ENCODE measurements around the gene LEO1.

The LEO1 gene

GRCh38 chr15:52018244-52018643, 46.7 kb upstream of the LEO1 start:
- ChIA-PET CTCF (interaction anchor here (0.7 to 1.6 kb wide), 2 partner anchors 11 to 209 kb away, joined by 3 to 6 read pairs; no protein-coding TSS in a partner anchor), POLR2A (no interaction called here)
- TF ChIP-seq CTCF (IDR thresholded peaks at IDR 0.05; ENCODE audit: control extremely low read depth, extremely low read depth, low read depth, missing control alignments), result no peak
- DNase-seq (ENCODE audit: extremely low spot score), result no peak

GRCh38 chr15:52016316-52016715, 44.7 kb upstream of the LEO1 start:
- DNase-seq (ENCODE audit: extremely low spot score), result no peak
- ChIA-PET CTCF (no interaction called here), POLR2A (no interaction called here)
- no peak for TF ChIP-seq CTCF (IDR thresholded peaks at IDR 0.05; ENCODE audit: control extremely low read depth, extremely low read depth, low read depth, missing control alignments)

GRCh38 chr15:52014616-52015015, 43.0 kb upstream of the LEO1 start:
- ChIA-PET CTCF (interaction anchor here (1.6 kb wide), 1 partner anchor 64 kb away, joined by 3 read pairs; no protein-coding TSS in a partner anchor), POLR2A (interaction anchor here (0.6 kb wide), 2 partner anchors 8 to 16 kb away, joined by 5 to 7 read pairs; no protein-coding TSS in a partner anchor)
- TF ChIP-seq CTCF (IDR thresholded peaks at IDR 0.05; ENCODE audit: control extremely low read depth, extremely low read depth, low read depth, missing control alignments), result no peak
- DNase-seq (ENCODE audit: extremely low spot score), result no peak

- POLR2A ChIA-PET, result no interaction called here
- no peak for TF ChIP-seq CTCF (IDR thresholded peaks at IDR 0.05; ENCODE audit: control extremely low read depth, extremely low read depth, low read depth, missing control alignments)
- peak; percentile 41 for DNase-seq (ENCODE audit: extremely low spot score)
- CTCF ChIA-PET, result interaction anchor here (1.6 kb wide), 1 partner anchor 66 kb away, joined by 3 read pairs; no protein-coding TSS in a partner anchor
Observed at GRCh38 chr15:52013151-52013791, 41.7 kb upstream of the LEO1 start.

- DNase-seq (ENCODE audit: extremely low spot score), result no peak
- no peak for TF ChIP-seq CTCF (IDR thresholded peaks at IDR 0.05; ENCODE audit: control extremely low read depth, extremely low read depth, low read depth, missing control alignments)
- ChIA-PET POLR2A (no interaction called here), CTCF (interaction anchor here (0.7 to 1.6 kb wide), 3 partner anchors 8 to 31 kb away, joined by 3 to 5 read pairs (median 4); no protein-coding TSS in a partner anchor)
Observed at GRCh38 chr15:52012210-52012609, 40.6 kb upstream of the LEO1 start.

- no peak for TF ChIP-seq CTCF (IDR thresholded peaks at IDR 0.05; ENCODE audit: control extremely low read depth, extremely low read depth, low read depth, missing control alignments)
- DNase-seq (ENCODE audit: extremely low spot score), result no peak
- CTCF ChIA-PET, result interaction anchor here (1.6 kb wide), 2 partner anchors 15 to 30 kb away, joined by 4 to 5 read pairs; no protein-coding TSS in a partner anchor
- POLR2A ChIA-PET, result no interaction called here
Observed at GRCh38 chr15:52011711-52012144, 40.1 kb upstream of the LEO1 start.

All from GM10248 (cell line).